Measurements from ENCODE around the gene PACSIN1. TPM values are rescaled to one million over a fixed set of nuclear protein-coding genes. Genes with fewer than 3 reads are reported as not detected.

The PACSIN1 gene
- total RNA-seq = under 1 TPM in 1 of 4 donors, not detected in 3; 0.22 TPM

- no peak for TF ChIP-seq CTCF (IDR thresholded peaks at IDR 0.05; ENCODE audit: low read depth)
These were observed at the start of gene PACSIN1 for GRCh38 chr6:34465531-34466241. PACSIN1 (plus strand) TSS chr6:34466076; CDS start chr6:34526306, 60,230 bp downstream.

GRCh38 chr6:34416877-34417371 is 49.0 kb upstream of the PACSIN1 start:
- TF ChIP-seq CTCF (IDR thresholded peaks at IDR 0.05; ENCODE audit: low read depth) = no peak

- TF ChIP-seq CTCF (IDR thresholded peaks at IDR 0.05; ENCODE audit: low read depth) = no peak
These were observed 47.5 kb upstream of the PACSIN1 start for GRCh38 chr6:34418367-34418766.

- TF ChIP-seq CTCF (IDR thresholded peaks at IDR 0.05; ENCODE audit: low read depth) = no peak
These were observed 42.6 kb upstream of the PACSIN1 start for GRCh38 chr6:34423254-34423653.

GRCh38 chr6:34424200-34425131 is 41.4 kb upstream of the PACSIN1 start:
- TF ChIP-seq CTCF (IDR thresholded peaks at IDR 0.05; ENCODE audit: low read depth) = no peak

GRCh38 chr6:34425132-34425497 is 40.8 kb upstream of the PACSIN1 start:
- no peak for TF ChIP-seq CTCF (IDR thresholded peaks at IDR 0.05; ENCODE audit: low read depth)
